ENCODE data around the gene TNNI3K.

The TNNI3K gene

GRCh38 chr1:74334147-74334546, 99.0 kb downstream of the TNNI3K start:
- TF ChIP-seq GATA2 (IDR thresholded peaks at IDR 0.05; ENCODE audit: low read depth, low read length), result no peak
- no peak for TF ChIP-seq GATA3 (IDR thresholded peaks at IDR 0.05; ENCODE audit: low read depth, low read length)

GRCh38 chr1:74340656-74341055, 105.5 kb downstream of the TNNI3K start:
- TF ChIP-seq GATA3 (IDR thresholded peaks at IDR 0.05; ENCODE audit: low read depth, low read length) (no peak), GATA2 (IDR thresholded peaks at IDR 0.05; ENCODE audit: low read depth, low read length) (no peak)

- TF ChIP-seq GATA3 (IDR thresholded peaks at IDR 0.05; ENCODE audit: low read depth, low read length), result no peak
These were observed 106.6 kb downstream of the TNNI3K start for GRCh38 chr1:74341702-74342339.

- TF ChIP-seq GATA3 (IDR thresholded peaks at IDR 0.05; ENCODE audit: low read depth, low read length) (no peak), GATA2 (IDR thresholded peaks at IDR 0.05; ENCODE audit: low read depth, low read length) (peak; percentile 68)
These were observed 108.0 kb downstream of the TNNI3K start for GRCh38 chr1:74343216-74343615.

- no peak for TF ChIP-seq GATA3 (IDR thresholded peaks at IDR 0.05; ENCODE audit: low read depth, low read length)
- TF ChIP-seq GATA2 (IDR thresholded peaks at IDR 0.05; ENCODE audit: low read depth, low read length), result no peak
These were observed 109.2 kb downstream of the TNNI3K start for GRCh38 chr1:74344387-74344786.

GRCh38 chr1:74356493-74356892, 121.3 kb downstream of the TNNI3K start:
- no peak for TF ChIP-seq GATA3 (IDR thresholded peaks at IDR 0.05; ENCODE audit: low read depth, low read length)
- TF ChIP-seq GATA2 (IDR thresholded peaks at IDR 0.05; ENCODE audit: low read depth, low read length), result no peak

GRCh38 chr1:74357150-74357549, 122.0 kb downstream of the TNNI3K start:
- TF ChIP-seq GATA2 (IDR thresholded peaks at IDR 0.05; ENCODE audit: low read depth, low read length) (no peak), GATA3 (IDR thresholded peaks at IDR 0.05; ENCODE audit: low read depth, low read length) (no peak)

GRCh38 chr1:74357756-74358155, 122.6 kb downstream of the TNNI3K start:
- no peak for TF ChIP-seq GATA2 (IDR thresholded peaks at IDR 0.05; ENCODE audit: low read depth, low read length)
- no peak for TF ChIP-seq GATA3 (IDR thresholded peaks at IDR 0.05; ENCODE audit: low read depth, low read length)

- TF ChIP-seq GATA3 (IDR thresholded peaks at IDR 0.05; ENCODE audit: low read depth, low read length) (no peak), GATA2 (IDR thresholded peaks at IDR 0.05; ENCODE audit: low read depth, low read length) (no peak)
These were observed 127.5 kb downstream of the TNNI3K start for GRCh38 chr1:74362691-74363090.

- TF ChIP-seq GATA2 (IDR thresholded peaks at IDR 0.05; ENCODE audit: low read depth, low read length), result no peak; the same call in 1 of the 2 replicates
- no peak for TF ChIP-seq GATA3 (IDR thresholded peaks at IDR 0.05; ENCODE audit: low read depth, low read length)
These were observed 128.0 kb downstream of the TNNI3K start for GRCh38 chr1:74363220-74363619.

- TF ChIP-seq GATA2 (IDR thresholded peaks at IDR 0.05; ENCODE audit: low read depth, low read length) (no peak), GATA3 (IDR thresholded peaks at IDR 0.05; ENCODE audit: low read depth, low read length) (no peak)
These were observed 132.1 kb downstream of the TNNI3K start for GRCh38 chr1:74367175-74367813.

GRCh38 chr1:74368335-74368734, 133.1 kb downstream of the TNNI3K start:
- TF ChIP-seq GATA3 (IDR thresholded peaks at IDR 0.05; ENCODE audit: low read depth, low read length) (no peak), GATA2 (IDR thresholded peaks at IDR 0.05; ENCODE audit: low read depth, low read length) (no peak)

- 0 out of 2 replicates have a peak, but pooled peaks have one; percentile 26 for TF ChIP-seq GATA2 (IDR thresholded peaks at IDR 0.05; ENCODE audit: low read depth, low read length)
- TF ChIP-seq GATA3 (IDR thresholded peaks at IDR 0.05; ENCODE audit: low read depth, low read length), result no peak
These were observed 140.2 kb downstream of the TNNI3K start for GRCh38 chr1:74375376-74375775.

- no peak for TF ChIP-seq GATA2 (IDR thresholded peaks at IDR 0.05; ENCODE audit: low read depth, low read length)
- no peak for TF ChIP-seq GATA3 (IDR thresholded peaks at IDR 0.05; ENCODE audit: low read depth, low read length)
These were observed 145.1 kb downstream of the TNNI3K start for GRCh38 chr1:74380252-74380651.

GRCh38 chr1:74388855-74389254, 153.7 kb downstream of the TNNI3K start:
- TF ChIP-seq GATA3 (IDR thresholded peaks at IDR 0.05; ENCODE audit: low read depth, low read length) (no peak), GATA2 (IDR thresholded peaks at IDR 0.05; ENCODE audit: low read depth, low read length) (no peak)

Measured in SH-SY5Y (cell line).